GM12892 (cell line): ENCODE measurements around the gene CYB5B.

Experiments used
- POLR2A ChIP-seq: IDR thresholded peaks from 2 replicates; pipeline ENCODE4 v1.6.1; 2011; ENCODE audit warnings: low read depth, low read length, control low read depth
- POLR2AphosphoS5 ChIP-seq: IDR thresholded peaks from 2 replicates; pipeline ENCODE4 v1.6.1; 2011; ENCODE audit warnings: low read depth, low read length, control low read depth
- TAF1 ChIP-seq: IDR thresholded peaks from 2 replicates; pipeline ENCODE4 v1.6.1; 2011; ENCODE audit warnings: low read depth, mild to moderate bottlenecking, control low read depth, low read length, borderline replicate concordance

DNA sequence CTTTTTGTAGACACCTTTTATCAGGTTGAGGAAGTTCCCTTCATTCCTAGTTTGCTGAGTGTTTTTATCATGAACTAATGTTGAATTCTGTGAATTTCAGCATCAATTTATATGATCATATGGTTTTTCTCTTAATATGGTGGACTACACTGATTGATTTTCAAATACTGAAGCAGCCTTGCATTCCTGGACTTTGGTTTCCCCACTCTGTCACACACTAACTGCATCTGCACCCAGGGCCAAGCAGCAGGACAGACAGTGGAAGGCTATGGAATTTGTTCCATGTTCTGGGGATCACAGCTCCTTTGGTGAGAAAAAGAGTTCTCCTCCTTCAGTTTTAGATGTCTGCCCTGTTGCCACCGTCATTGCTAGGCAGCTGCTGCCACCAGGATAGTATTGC, 46.4 kb upstream of the CYB5B start:
- no peak for TF ChIP-seq POLR2AphosphoS5
- no peak for TF ChIP-seq POLR2A
- no peak for TF ChIP-seq TAF1
